ENCODE data around the gene MACC1. TPM values are rescaled to one million over a fixed set of nuclear protein-coding genes. Genes with fewer than 3 reads are reported as not detected.

Gene MACC1, protein sequence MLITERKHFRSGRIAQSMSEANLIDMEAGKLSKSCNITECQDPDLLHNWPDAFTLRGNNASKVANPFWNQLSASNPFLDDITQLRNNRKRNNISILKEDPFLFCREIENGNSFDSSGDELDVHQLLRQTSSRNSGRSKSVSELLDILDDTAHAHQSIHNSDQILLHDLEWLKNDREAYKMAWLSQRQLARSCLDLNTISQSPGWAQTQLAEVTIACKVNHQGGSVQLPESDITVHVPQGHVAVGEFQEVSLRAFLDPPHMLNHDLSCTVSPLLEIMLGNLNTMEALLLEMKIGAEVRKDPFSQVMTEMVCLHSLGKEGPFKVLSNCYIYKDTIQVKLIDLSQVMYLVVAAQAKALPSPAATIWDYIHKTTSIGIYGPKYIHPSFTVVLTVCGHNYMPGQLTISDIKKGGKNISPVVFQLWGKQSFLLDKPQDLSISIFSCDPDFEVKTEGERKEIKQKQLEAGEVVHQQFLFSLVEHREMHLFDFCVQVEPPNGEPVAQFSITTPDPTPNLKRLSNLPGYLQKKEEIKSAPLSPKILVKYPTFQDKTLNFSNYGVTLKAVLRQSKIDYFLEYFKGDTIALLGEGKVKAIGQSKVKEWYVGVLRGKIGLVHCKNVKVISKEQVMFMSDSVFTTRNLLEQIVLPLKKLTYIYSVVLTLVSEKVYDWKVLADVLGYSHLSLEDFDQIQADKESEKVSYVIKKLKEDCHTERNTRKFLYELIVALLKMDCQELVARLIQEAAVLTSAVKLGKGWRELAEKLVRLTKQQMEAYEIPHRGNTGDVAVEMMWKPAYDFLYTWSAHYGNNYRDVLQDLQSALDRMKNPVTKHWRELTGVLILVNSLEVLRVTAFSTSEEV
- 30.4 and 49.9 TPM in 2 replicates for total RNA-seq (2014; rRNA removed; shearing (Covaris generic); ENCODE audit: low replicate concordance)

DNA sequence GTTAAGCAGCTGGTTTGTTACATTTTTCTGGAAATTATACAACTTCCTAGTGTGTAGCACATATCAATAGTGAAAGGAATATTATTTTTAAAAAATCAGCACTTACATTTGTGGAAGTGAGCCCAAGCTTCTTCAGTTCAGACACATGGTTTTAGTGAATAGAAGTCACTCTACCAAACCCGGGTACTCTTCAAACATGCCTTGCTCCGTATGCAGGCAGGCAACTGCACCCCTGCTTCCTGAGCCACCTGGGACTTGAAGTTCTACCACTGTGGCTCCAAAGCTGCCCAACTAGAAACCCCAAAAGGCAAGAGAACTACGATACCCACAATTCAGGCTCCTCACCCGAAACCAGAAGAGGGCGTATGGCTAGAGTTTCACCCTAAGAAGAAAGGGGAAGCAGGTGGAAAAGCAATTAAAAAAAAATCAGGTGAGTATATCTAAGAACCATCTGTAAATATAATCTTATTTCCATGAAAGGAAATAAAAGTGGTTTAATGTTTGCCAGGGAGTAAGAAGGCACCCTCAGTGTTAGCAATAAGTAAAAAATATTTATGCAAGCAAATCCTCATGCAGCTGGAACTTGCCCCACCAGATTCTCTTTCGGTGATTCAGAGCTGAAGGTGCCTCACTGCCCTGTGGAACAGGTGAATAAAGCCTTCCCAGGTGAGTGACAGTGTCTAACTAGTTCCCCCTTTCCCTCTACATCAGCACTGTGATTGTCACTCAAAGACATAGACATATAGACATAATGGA, at the start of gene MACC1:
Gene MACC1 (minus strand): TSS at position 192 of the 756 bp plus-strand sequence. CDS start 55,522 bp downstream, outside the sequence.
- Histone ChIP-seq H4K20me1 (ENCODE audit: insufficient read depth, low read depth, low read length) (no peaks in the 10 kb centered on the region; the same call in 1 of the 2 replicates), H3K4me1 (ENCODE audit: low read length) (peaks cover 71% of the 10 kb centered on the region), H3K79me2 (ENCODE audit: low read length) (peaks cover 47% of the 10 kb centered on the region), H2AFZ (ENCODE audit: low read length) (no peak within 1 kb of the TSS), H3K9me2 (replicated peaks; ENCODE audit: insufficient read depth, low read length) (no peaks in the 10 kb centered on the region), H3K4me2 (ENCODE audit: low read depth, low read length, poor library complexity, severe bottlenecking) (peak within 1 kb of the TSS; percentile 83), H3K27me3 (ENCODE audit: low read length) (no peaks in the 10 kb centered on the region), H3K27ac (ENCODE audit: low read length) (peak within 1 kb of the TSS; percentile 98), H3K4me3 (ENCODE audit: low read length) (peak within 1 kb of the TSS; percentile 71), H3K36me3 (ENCODE audit: insufficient read depth, low read length) (peaks cover 16% of the 10 kb centered on the region), H3K9me3 (ENCODE audit: low read length) (no peaks in the 10 kb centered on the region; the same call in 1 of the 2 replicates), H3K9ac (ENCODE audit: low read length) (peak within 1 kb of the TSS; percentile 73)
- DNase-seq, result peak; percentile 96

DNA sequence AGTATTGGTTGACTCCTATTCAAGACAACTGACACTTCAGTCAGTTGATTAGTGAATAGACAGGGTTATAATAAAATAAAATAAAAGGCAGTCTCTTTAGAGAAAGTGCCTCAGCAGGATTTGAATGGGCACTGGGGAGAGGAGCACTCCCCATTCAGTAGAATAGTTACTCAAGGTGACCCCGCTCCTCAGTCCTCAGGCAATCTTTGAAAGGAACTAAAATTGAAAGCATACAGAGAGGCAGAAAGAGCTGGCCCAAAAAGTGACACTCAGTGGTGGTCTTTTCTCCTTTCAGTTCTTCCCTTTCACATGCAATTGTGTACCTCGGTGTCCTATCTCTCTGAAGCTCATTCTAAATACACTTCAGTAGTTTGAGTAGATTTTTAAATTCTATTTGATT, 47.4 kb upstream of the MACC1 start:
- Histone ChIP-seq H3K9me3 (ENCODE audit: low read length) (no peaks in the 10 kb centered on the region), H3K79me2 (ENCODE audit: low read length) (no peaks in the 10 kb centered on the region), H2AFZ (ENCODE audit: low read length) (no peak overlapping the region), H3K27ac (ENCODE audit: low read length) (no peak overlapping the region), H3K4me3 (ENCODE audit: low read length) (no peak overlapping the region), H3K4me2 (ENCODE audit: low read depth, low read length, poor library complexity, severe bottlenecking) (no peak overlapping the region), H3K9ac (ENCODE audit: low read length) (no peak overlapping the region), H3K36me3 (ENCODE audit: insufficient read depth, low read length) (no peaks in the 10 kb centered on the region), H4K20me1 (ENCODE audit: insufficient read depth, low read depth, low read length) (no peaks in the 10 kb centered on the region), H3K4me1 (ENCODE audit: low read length) (no peaks in the 10 kb centered on the region), H3K9me2 (replicated peaks; ENCODE audit: insufficient read depth, low read length) (no peaks in the 10 kb centered on the region), H3K27me3 (ENCODE audit: low read length) (no peaks in the 10 kb centered on the region)
- DNase-seq, result no peak

GRCh38 chr7:20260223-20260622, 43.0 kb upstream of the MACC1 start:
- no peak overlapping the region for H3K4me3 ChIP-seq (ENCODE audit: low read length)
- no peaks in the 10 kb centered on the region for H3K36me3 ChIP-seq (ENCODE audit: insufficient read depth, low read length)
- no peaks in the 10 kb centered on the region for H3K4me1 ChIP-seq (ENCODE audit: low read length)
- H2AFZ ChIP-seq (ENCODE audit: low read length), result no peak overlapping the region
- no peak overlapping the region for H3K9ac ChIP-seq (ENCODE audit: low read length)
- H3K9me2 ChIP-seq (replicated peaks; ENCODE audit: insufficient read depth, low read length), result no peaks in the 10 kb centered on the region
- no peak for DNase-seq
- H3K4me2 ChIP-seq (ENCODE audit: low read depth, low read length, poor library complexity, severe bottlenecking), result no peak overlapping the region
- H4K20me1 ChIP-seq (ENCODE audit: insufficient read depth, low read depth, low read length), result no peaks in the 10 kb centered on the region
- no peak overlapping the region for H3K27ac ChIP-seq (ENCODE audit: low read length)
- H3K27me3 ChIP-seq (ENCODE audit: low read length), result no peaks in the 10 kb centered on the region
- no peaks in the 10 kb centered on the region for H3K79me2 ChIP-seq (ENCODE audit: low read length)
- no peaks in the 10 kb centered on the region for H3K9me3 ChIP-seq (ENCODE audit: low read length)

DNA sequence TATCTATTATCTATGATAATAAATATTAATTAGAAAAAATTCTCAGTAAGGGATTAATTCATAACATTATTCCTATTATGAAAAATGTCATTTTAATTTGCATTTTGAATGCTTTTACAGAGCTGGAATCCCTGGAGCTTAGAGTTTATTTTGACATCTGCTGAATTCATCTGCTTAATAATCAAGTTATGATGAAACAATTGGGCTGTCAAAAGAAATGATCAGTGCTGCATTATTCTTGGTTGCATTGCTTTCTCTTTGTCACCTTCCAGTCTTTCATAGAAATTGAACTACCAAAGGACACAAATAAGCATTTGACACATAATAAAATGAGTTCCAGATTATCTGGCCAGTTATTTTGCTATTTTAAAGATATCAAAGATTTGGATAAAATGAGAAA, 40.0 kb upstream of the MACC1 start:
- Histone ChIP-seq H3K4me3 (ENCODE audit: low read length) (no peak overlapping the region), H3K4me1 (ENCODE audit: low read length) (no peaks in the 10 kb centered on the region), H3K9me2 (replicated peaks; ENCODE audit: insufficient read depth, low read length) (no peaks in the 10 kb centered on the region), H3K9ac (ENCODE audit: low read length) (no peak overlapping the region), H3K27me3 (ENCODE audit: low read length) (no peaks in the 10 kb centered on the region), H2AFZ (ENCODE audit: low read length) (no peak overlapping the region), H3K4me2 (ENCODE audit: low read depth, low read length, poor library complexity, severe bottlenecking) (no peak overlapping the region), H3K79me2 (ENCODE audit: low read length) (no peaks in the 10 kb centered on the region), H3K9me3 (ENCODE audit: low read length) (no peaks in the 10 kb centered on the region), H3K27ac (ENCODE audit: low read length) (no peak overlapping the region), H3K36me3 (ENCODE audit: insufficient read depth, low read length) (no peaks in the 10 kb centered on the region), H4K20me1 (ENCODE audit: insufficient read depth, low read depth, low read length) (no peaks in the 10 kb centered on the region)
- DNase-seq, result no peak

DNA sequence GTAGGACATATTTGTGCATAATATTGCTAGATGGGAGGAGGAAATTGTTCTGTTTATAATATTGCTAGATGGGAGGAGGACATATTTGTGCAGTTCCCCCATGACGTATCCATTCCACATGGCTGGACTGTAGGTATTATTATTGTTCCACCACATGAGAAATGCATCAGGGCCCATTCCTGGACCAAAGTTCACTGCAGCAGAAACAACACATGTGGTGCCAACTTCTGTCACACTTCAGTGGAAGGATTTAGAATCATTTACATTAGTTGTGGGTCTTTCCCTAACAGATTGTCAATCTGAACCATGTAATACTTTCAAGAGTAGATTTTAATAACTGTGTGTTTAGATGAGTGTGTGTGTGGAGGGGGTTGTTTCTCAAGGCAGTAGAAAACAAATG, 32.7 kb upstream of the MACC1 start:
- no peak overlapping the region for H2AFZ ChIP-seq (ENCODE audit: low read length)

DNA sequence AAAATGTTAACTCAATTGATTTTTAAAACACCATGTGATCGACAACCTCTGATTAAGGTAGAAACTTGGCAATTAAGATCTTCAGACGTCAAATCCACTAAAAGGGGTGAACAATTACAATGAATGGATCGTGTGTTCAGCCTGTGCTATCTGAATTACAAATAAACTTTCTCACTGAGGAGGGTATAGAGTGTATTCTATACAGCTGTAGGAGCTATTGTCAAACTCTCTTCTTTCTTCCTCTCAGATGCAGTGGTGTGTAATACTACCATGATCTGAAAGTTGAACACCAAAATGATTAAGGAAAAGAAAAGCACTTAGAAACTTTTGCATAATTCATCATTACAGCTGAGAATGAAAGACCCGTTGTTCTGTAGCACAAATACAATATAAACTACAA, 32.2 kb upstream of the MACC1 start:
- no peak for DNase-seq
- no peaks in the 10 kb centered on the region for H3K79me2 ChIP-seq (ENCODE audit: low read length)
- no peaks in the 10 kb centered on the region for H3K9me3 ChIP-seq (ENCODE audit: low read length)
- H3K4me1 ChIP-seq (ENCODE audit: low read length), result peaks cover 15% of the 10 kb centered on the region
- H3K27me3 ChIP-seq (ENCODE audit: low read length), result no peaks in the 10 kb centered on the region
- no peak overlapping the region for H3K4me2 ChIP-seq (ENCODE audit: low read depth, low read length, poor library complexity, severe bottlenecking)
- H3K9me2 ChIP-seq (replicated peaks; ENCODE audit: insufficient read depth, low read length), result no peaks in the 10 kb centered on the region
- H3K27ac ChIP-seq (ENCODE audit: low read length), result no peak overlapping the region
- no peak overlapping the region for H3K4me3 ChIP-seq (ENCODE audit: low read length)
- H4K20me1 ChIP-seq (ENCODE audit: insufficient read depth, low read depth, low read length), result no peaks in the 10 kb centered on the region
- no peaks in the 10 kb centered on the region for H3K36me3 ChIP-seq (ENCODE audit: insufficient read depth, low read length)
- no peak overlapping the region for H2AFZ ChIP-seq (ENCODE audit: low read length)
- H3K9ac ChIP-seq (ENCODE audit: low read length), result no peak overlapping the region

More for the DNA sequence above, 32.7 kb upstream of the MACC1 start:
- Histone ChIP-seq H3K9me3 (ENCODE audit: low read length) (no peaks in the 10 kb centered on the region), H3K9ac (ENCODE audit: low read length) (no peak overlapping the region), H3K4me1 (ENCODE audit: low read length) (peaks cover 15% of the 10 kb centered on the region), H3K79me2 (ENCODE audit: low read length) (no peaks in the 10 kb centered on the region), H3K9me2 (replicated peaks; ENCODE audit: insufficient read depth, low read length) (no peaks in the 10 kb centered on the region), H3K27ac (ENCODE audit: low read length) (no peak overlapping the region), H3K36me3 (ENCODE audit: insufficient read depth, low read length) (no peaks in the 10 kb centered on the region), H4K20me1 (ENCODE audit: insufficient read depth, low read depth, low read length) (no peaks in the 10 kb centered on the region), H3K27me3 (ENCODE audit: low read length) (no peaks in the 10 kb centered on the region), H3K4me3 (ENCODE audit: low read length) (no peak overlapping the region), H3K4me2 (ENCODE audit: low read depth, low read length, poor library complexity, severe bottlenecking) (no peak overlapping the region)
- DNase-seq, result no peak

- DNase-seq, result no peak
- H3K27ac ChIP-seq (ENCODE audit: low read length), result no peak overlapping the region
- no peaks in the 10 kb centered on the region for H3K36me3 ChIP-seq (ENCODE audit: insufficient read depth, low read length)
- no peaks in the 10 kb centered on the region for H3K79me2 ChIP-seq (ENCODE audit: low read length)
- H4K20me1 ChIP-seq (ENCODE audit: insufficient read depth, low read depth, low read length), result no peaks in the 10 kb centered on the region
- H3K9me2 ChIP-seq (replicated peaks; ENCODE audit: insufficient read depth, low read length), result no peaks in the 10 kb centered on the region
- H3K27me3 ChIP-seq (ENCODE audit: low read length), result no peaks in the 10 kb centered on the region
- no peak overlapping the region for H2AFZ ChIP-seq (ENCODE audit: low read length)
- no peak overlapping the region for H3K4me2 ChIP-seq (ENCODE audit: low read depth, low read length, poor library complexity, severe bottlenecking)
- H3K4me3 ChIP-seq (ENCODE audit: low read length), result no peak overlapping the region
- no peak overlapping the region for H3K9ac ChIP-seq (ENCODE audit: low read length)
- no peaks in the 10 kb centered on the region for H3K9me3 ChIP-seq (ENCODE audit: low read length)
- peaks cover 15% of the 10 kb centered on the region for H3K4me1 ChIP-seq (ENCODE audit: low read length)
These were observed 29.1 kb upstream of the MACC1 start for GRCh38 chr7:20246236-20246635.
